Neural cell (in vitro differentiated cells): ENCODE results near the gene TPM1.

Source experiments
- CTCF ChIP-seq: fragments of 450-650 bp; IDR thresholded peaks from 2 replicates; pipeline ENCODE4 v1.5.1; 2014; ENCODE audit warnings: antibody characterized with exemption, mild to moderate bottlenecking, moderate library complexity; ENCODE audit not compliant: poor library complexity, severe bottlenecking
- EZH2 ChIP-seq: fragments of 200-600, 300-800 bp; shearing (Covaris generic), sonication (generic); IDR thresholded peaks from 2 replicates; pipeline ENCODE4 v1.6.1; 2014; ENCODE audit warnings: antibody characterized with exemption, low read length, borderline replicate concordance, mild to moderate bottlenecking; ENCODE audit not compliant: insufficient read depth, poor library complexity, severe bottlenecking
- MXI1 ChIP-seq: fragments of 450-650 bp; conservative IDR thresholded peaks from 2 replicates; pipeline ENCODE4 v1.6.1; 2014; ENCODE audit warnings: antibody characterized with exemption, mild to moderate bottlenecking; ENCODE audit not compliant: poor library complexity, severe bottlenecking
- POLR2AphosphoS5 ChIP-seq: IDR thresholded peaks from 2 replicates; pipeline ENCODE4 v1.6.1; 2012
- RAD21 ChIP-seq: fragments of 450-650 bp; conservative IDR thresholded peaks from 2 replicates; pipeline ENCODE4 v1.6.1; 2014; ENCODE audit warnings: antibody characterized with exemption, mild to moderate bottlenecking, moderate library complexity
- SMC3 ChIP-seq: fragments of 450-650 bp; conservative IDR thresholded peaks from 2 replicates; pipeline ENCODE4 v1.6.1; 2014; ENCODE audit warnings: antibody characterized with exemption, mild to moderate bottlenecking, moderate library complexity; ENCODE audit not compliant: poor library complexity
- TAF1 ChIP-seq: IDR thresholded peaks from 2 replicates; pipeline ENCODE4 v1.6.1; 2012; ENCODE audit warnings: low read depth

GRCh38 chr15:63075984-63076713 lies 33.6 kb downstream of the TPM1 start:
- TF ChIP-seq SMC3 (no peak), MXI1 (no peak), RAD21 (no peak), POLR2AphosphoS5 (no peak), CTCF (no peak), EZH2 (no peak), TAF1 (no peak)
